Measurements from ENCODE around the gene SPEN.

- no peak for TF ChIP-seq NR4A1 (CRISPR knock-in tag; IDR thresholded peaks at IDR 0.05)
- no peak for TF ChIP-seq NR4A1 (tag; IDR thresholded peaks at IDR 0.05)
- TF ChIP-seq POLR2G (IDR thresholded peaks at IDR 0.05; ENCODE audit: low read depth, low read length): no peak
- TF ChIP-seq FOXA1 (IDR thresholded peaks at IDR 0.05; ENCODE audit: borderline replicate concordance): no peak
- TF ChIP-seq CTCF (IDR thresholded peaks at IDR 0.05 in 2 of 3, conservative IDR thresholded peaks at IDR 0.05 in 1 of 3; ENCODE audit: insufficient read depth in 2 of 3, low read depth in 1 of 3, low read length in 3 of 3): no peak
- TF ChIP-seq EZH2 (IDR thresholded peaks at IDR 0.05; ENCODE audit: borderline replicate concordance, low read depth, low read length): no peak
- no peak for TF ChIP-seq RNF2 (IDR thresholded peaks at IDR 0.05)
- TF ChIP-seq FOXA3 (CRISPR knock-in tag; conservative IDR thresholded peaks at IDR 0.05 in 1 of 2, IDR thresholded peaks at IDR 0.05 in 1 of 2): no peak
- TF ChIP-seq U2AF1 (optimal IDR thresholded peaks at IDR 0.05; ENCODE audit: low read depth, low read length): no peak
- no peak for TF ChIP-seq CBX5 (IDR thresholded peaks at IDR 0.05; ENCODE audit: borderline replicate concordance, low read depth)
- no peak for TF ChIP-seq ZNF23 (CRISPR knock-in tag; IDR thresholded peaks at IDR 0.05)
- no peak for TF ChIP-seq POLR2AphosphoS5 (IDR thresholded peaks at IDR 0.05; ENCODE audit: control insufficient read depth, insufficient read depth, low read depth, low read length)
- no peak for TF ChIP-seq GTF2F1 (IDR thresholded peaks at IDR 0.05; ENCODE audit: low read depth, low read length)
- TF ChIP-seq ZFP1 (CRISPR knock-in tag; IDR thresholded peaks at IDR 0.05): no peak
- TF ChIP-seq CHD7 (IDR thresholded peaks at IDR 0.05; ENCODE audit: low read depth, low read length): no peak
Measured at GRCh38 chr1:15838721-15839120, 8.8 kb upstream of the SPEN start.

Measured in K562 (cell line).